GM12878 (cell line): Measurements from ENCODE around the gene IRAG1.

Source experiments
- HDAC6 ChIP-seq: fragments of 200-600 bp; sonication (generic); IDR thresholded peaks from one replicate; pipeline ENCODE4 v1.8.0; 2017; ENCODE audit warnings: antibody characterized with exemption; ENCODE audit not compliant: unreplicated experiment
- POLR2A ChIP-seq: IDR thresholded peaks from 2 replicates; pipeline ENCODE4 v1.6.1; 2011; ENCODE audit warnings: low read depth, mild to moderate bottlenecking, low read length
- POLR2AphosphoS5 ChIP-seq: IDR thresholded peaks from 2 replicates; pipeline ENCODE4 v1.6.1; 2011; ENCODE audit warnings: mild to moderate bottlenecking, low read length, inconsistent platforms
- SP1 ChIP-seq: IDR thresholded peaks from one replicate; pipeline ENCODE4 v1.6.1; 2011; ENCODE audit warnings: low read depth, low read length
- TF ChIP-seq, protein P1 (sequence below): fragments of 450-650 bp; IDR thresholded peaks from 2 replicates; pipeline ENCODE4 v1.6.1; 2017; ENCODE audit warnings: antibody characterized with exemption, mild to moderate bottlenecking, moderate library complexity
- TF ChIP-seq, protein P2 (sequence below): IDR thresholded peaks from 2 replicates; pipeline ENCODE4 v1.6.1; 2011; ENCODE audit warnings: borderline replicate concordance, low read depth, mild to moderate bottlenecking, moderate library complexity, mixed read lengths, low read length; ENCODE audit not compliant: insufficient read depth; ENCODE audit errors: extremely low read length
- TF ChIP-seq, protein P3 (sequence below): IDR thresholded peaks from 2 replicates; pipeline ENCODE4 v1.6.1; 2012; ENCODE audit warnings: mild to moderate bottlenecking, low read depth, low read length
- TF ChIP-seq, protein P4 (sequence below), 3 experiments: IDR thresholded peaks in 2 of 3; conservative IDR thresholded peaks in 1 of 3; 2 replicates each; pipeline ENCODE4 v1.5.1; 2011; ENCODE audit warnings: low read depth in 3 of 3, low read length in 3 of 3, mild to moderate bottlenecking in 3 of 3, control low read depth in 2 of 3, moderate library complexity in 2 of 3, inconsistent platforms in 1 of 3, mixed read lengths in 1 of 3; ENCODE audit not compliant: control insufficient read depth in 2 of 3, insufficient read depth in 1 of 3; ENCODE audit errors: extremely low read depth in 1 of 3

DNA sequence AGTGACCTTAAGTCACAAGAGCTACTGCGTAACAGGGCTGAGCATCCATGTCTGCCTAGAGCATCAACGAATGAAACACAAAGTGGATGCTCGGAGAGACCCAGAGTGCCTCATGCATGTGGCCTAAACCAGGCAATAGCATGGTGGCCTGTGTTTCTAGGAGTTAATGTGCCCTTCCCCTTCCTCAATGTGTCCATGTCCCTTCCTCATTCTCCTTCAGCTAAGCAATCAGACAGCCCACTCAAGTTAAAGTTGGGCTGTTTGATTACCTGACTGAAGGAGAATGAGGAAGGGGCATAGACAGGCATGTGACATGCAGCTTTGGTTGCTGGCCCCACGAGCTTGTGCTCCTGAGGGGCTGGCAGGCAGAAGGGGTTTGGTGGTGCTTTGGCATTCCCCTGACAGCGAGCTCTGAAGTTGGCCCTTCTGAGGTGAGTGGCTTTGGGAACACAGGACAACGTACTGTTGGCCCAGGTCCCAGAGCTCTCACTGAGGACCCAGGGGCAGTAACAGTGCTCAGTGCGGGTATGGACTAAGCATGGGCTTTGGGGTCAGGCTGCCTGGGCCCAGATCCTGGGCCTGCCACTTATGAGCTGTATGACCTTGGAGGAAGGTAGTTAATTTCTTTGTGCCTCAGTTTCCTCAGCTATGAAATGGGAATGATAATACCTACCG lies 46.7 kb downstream of the IRAG1 start:
- TF ChIP-seq SP1 (no peak), POLR2AphosphoS5 (no peak), POLR2A (no peak), HDAC6 (no peak)
- TF ChIP-seq, protein P1, sequence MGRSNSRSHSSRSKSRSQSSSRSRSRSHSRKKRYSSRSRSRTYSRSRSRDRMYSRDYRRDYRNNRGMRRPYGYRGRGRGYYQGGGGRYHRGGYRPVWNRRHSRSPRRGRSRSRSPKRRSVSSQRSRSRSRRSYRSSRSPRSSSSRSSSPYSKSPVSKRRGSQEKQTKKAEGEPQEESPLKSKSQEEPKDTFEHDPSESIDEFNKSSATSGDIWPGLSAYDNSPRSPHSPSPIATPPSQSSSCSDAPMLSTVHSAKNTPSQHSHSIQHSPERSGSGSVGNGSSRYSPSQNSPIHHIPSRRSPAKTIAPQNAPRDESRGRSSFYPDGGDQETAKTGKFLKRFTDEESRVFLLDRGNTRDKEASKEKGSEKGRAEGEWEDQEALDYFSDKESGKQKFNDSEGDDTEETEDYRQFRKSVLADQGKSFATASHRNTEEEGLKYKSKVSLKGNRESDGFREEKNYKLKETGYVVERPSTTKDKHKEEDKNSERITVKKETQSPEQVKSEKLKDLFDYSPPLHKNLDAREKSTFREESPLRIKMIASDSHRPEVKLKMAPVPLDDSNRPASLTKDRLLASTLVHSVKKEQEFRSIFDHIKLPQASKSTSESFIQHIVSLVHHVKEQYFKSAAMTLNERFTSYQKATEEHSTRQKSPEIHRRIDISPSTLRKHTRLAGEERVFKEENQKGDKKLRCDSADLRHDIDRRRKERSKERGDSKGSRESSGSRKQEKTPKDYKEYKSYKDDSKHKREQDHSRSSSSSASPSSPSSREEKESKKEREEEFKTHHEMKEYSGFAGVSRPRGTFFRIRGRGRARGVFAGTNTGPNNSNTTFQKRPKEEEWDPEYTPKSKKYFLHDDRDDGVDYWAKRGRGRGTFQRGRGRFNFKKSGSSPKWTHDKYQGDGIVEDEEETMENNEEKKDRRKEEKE, result no peak
- TF ChIP-seq, protein P2, sequence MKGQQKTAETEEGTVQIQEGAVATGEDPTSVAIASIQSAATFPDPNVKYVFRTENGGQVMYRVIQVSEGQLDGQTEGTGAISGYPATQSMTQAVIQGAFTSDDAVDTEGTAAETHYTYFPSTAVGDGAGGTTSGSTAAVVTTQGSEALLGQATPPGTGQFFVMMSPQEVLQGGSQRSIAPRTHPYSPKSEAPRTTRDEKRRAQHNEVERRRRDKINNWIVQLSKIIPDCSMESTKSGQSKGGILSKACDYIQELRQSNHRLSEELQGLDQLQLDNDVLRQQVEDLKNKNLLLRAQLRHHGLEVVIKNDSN, result no peak
- TF ChIP-seq, protein P3, sequence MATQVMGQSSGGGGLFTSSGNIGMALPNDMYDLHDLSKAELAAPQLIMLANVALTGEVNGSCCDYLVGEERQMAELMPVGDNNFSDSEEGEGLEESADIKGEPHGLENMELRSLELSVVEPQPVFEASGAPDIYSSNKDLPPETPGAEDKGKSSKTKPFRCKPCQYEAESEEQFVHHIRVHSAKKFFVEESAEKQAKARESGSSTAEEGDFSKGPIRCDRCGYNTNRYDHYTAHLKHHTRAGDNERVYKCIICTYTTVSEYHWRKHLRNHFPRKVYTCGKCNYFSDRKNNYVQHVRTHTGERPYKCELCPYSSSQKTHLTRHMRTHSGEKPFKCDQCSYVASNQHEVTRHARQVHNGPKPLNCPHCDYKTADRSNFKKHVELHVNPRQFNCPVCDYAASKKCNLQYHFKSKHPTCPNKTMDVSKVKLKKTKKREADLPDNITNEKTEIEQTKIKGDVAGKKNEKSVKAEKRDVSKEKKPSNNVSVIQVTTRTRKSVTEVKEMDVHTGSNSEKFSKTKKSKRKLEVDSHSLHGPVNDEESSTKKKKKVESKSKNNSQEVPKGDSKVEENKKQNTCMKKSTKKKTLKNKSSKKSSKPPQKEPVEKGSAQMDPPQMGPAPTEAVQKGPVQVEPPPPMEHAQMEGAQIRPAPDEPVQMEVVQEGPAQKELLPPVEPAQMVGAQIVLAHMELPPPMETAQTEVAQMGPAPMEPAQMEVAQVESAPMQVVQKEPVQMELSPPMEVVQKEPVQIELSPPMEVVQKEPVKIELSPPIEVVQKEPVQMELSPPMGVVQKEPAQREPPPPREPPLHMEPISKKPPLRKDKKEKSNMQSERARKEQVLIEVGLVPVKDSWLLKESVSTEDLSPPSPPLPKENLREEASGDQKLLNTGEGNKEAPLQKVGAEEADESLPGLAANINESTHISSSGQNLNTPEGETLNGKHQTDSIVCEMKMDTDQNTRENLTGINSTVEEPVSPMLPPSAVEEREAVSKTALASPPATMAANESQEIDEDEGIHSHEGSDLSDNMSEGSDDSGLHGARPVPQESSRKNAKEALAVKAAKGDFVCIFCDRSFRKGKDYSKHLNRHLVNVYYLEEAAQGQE, result no peak
- TF ChIP-seq, protein P4, sequence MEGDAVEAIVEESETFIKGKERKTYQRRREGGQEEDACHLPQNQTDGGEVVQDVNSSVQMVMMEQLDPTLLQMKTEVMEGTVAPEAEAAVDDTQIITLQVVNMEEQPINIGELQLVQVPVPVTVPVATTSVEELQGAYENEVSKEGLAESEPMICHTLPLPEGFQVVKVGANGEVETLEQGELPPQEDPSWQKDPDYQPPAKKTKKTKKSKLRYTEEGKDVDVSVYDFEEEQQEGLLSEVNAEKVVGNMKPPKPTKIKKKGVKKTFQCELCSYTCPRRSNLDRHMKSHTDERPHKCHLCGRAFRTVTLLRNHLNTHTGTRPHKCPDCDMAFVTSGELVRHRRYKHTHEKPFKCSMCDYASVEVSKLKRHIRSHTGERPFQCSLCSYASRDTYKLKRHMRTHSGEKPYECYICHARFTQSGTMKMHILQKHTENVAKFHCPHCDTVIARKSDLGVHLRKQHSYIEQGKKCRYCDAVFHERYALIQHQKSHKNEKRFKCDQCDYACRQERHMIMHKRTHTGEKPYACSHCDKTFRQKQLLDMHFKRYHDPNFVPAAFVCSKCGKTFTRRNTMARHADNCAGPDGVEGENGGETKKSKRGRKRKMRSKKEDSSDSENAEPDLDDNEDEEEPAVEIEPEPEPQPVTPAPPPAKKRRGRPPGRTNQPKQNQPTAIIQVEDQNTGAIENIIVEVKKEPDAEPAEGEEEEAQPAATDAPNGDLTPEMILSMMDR (IDR thresholded peaks at IDR 0.05 in 2 of 3, conservative IDR thresholded peaks at IDR 0.05 in 1 of 3; ENCODE audit: control insufficient read depth in 2 of 3, extremely low read depth in 1 of 3, insufficient read depth in 1 of 3, low read depth in 3 of 3, low read length in 3 of 3), result no peak
